ENCODE data around the gene PCNX2.
"Not testable (repeated sequence)": the region's sequence is repeated elsewhere in the genome, so short reads cannot be mapped to it uniquely, and the experiment has no call there.

DNA sequence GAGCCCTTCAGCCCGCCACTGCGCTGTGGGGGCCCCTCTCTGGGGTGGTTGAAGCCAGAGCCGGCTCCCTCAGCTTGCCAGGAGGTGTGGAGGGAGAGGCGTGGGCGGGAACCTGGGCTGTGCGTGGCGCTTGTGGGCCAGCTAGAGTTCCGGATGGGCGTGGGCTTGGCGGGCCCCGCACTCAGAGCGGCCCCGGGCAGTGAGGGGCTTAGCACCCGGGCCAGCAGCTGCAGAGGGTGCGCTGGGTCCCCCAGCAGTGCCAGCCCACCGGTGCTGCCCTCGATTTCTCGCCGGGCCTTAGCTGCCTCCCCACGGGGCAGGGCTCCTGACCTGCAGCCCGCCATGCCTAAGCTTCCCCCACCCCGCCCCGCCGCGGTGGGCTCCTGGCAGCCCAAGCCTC lies 166.5 kb downstream of the PCNX2 start:
- TF ChIP-seq NR2F2 (IDR thresholded peaks at IDR 0.05; ENCODE audit: borderline replicate concordance, low read depth); SUZ12 (IDR thresholded peaks at IDR 0.05; ENCODE audit: low read depth, low read length); CTCF (CRISPR knock-in tag; IDR thresholded peaks at IDR 0.05); SIN3B (IDR thresholded peaks at IDR 0.05; ENCODE audit: low read length); ZHX1 (CRISPR knock-in tag; IDR thresholded peaks at IDR 0.05; ENCODE audit: low read depth); SP1 (IDR thresholded peaks at IDR 0.05); SP1 (CRISPR knock-in tag; IDR thresholded peaks at IDR 0.05); NFIB (CRISPR knock-in tag; IDR thresholded peaks at IDR 0.05; ENCODE audit: borderline replicate concordance); NFE2L2 (IDR thresholded peaks at IDR 0.05; ENCODE audit: low read length); MTF1 (CRISPR knock-in tag; IDR thresholded peaks at IDR 0.05); MAFK (conservative IDR thresholded peaks at IDR 0.05 in 1 of 2, IDR thresholded peaks at IDR 0.05 in 1 of 2; ENCODE audit: low read length in 2 of 2); ARHGAP35 (CRISPR knock-in tag; IDR thresholded peaks at IDR 0.05; ENCODE audit: borderline replicate concordance); POLR2AphosphoS5 (IDR thresholded peaks at IDR 0.05; ENCODE audit: low read depth, low read length); SNAI1 (CRISPR knock-in tag; IDR thresholded peaks at IDR 0.05; ENCODE audit: borderline replicate concordance): not testable (repeated sequence)
- TF ChIP-seq, protein P1, sequence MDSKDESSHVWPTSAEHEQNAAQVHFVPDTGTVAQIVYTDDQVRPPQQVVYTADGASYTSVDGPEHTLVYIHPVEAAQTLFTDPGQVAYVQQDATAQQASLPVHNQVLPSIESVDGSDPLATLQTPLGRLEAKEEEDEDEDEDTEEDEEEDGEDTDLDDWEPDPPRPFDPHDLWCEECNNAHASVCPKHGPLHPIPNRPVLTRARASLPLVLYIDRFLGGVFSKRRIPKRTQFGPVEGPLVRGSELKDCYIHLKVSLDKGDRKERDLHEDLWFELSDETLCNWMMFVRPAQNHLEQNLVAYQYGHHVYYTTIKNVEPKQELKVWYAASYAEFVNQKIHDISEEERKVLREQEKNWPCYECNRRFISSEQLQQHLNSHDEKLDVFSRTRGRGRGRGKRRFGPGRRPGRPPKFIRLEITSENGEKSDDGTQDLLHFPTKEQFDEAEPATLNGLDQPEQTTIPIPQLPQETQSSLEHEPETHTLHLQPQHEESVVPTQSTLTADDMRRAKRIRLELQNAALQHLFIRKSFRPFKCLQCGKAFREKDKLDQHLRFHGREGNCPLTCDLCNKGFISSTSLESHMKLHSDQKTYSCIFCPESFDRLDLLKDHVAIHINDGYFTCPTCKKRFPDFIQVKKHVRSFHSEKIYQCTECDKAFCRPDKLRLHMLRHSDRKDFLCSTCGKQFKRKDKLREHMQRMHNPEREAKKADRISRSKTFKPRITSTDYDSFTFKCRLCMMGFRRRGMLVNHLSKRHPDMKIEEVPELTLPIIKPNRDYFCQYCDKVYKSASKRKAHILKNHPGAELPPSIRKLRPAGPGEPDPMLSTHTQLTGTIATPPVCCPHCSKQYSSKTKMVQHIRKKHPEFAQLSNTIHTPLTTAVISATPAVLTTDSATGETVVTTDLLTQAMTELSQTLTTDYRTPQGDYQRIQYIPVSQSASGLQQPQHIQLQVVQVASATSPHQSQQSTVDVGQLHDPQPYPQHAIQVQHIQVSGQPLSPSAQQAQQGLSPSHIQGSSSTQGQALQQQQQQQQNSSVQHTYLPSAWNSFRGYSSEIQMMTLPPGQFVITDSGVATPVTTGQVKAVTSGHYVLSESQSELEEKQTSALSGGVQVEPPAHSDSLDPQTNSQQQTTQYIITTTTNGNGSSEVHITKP (CRISPR knock-in tag; IDR thresholded peaks at IDR 0.05; ENCODE audit: low read depth) = not testable (repeated sequence)
